H9 (cell line): ENCODE data around the gene HIRIP3. TPM values are rescaled to one million over a fixed set of nuclear protein-coding genes. Genes with fewer than 3 reads are reported as not detected.

ENCODE experiments used
- DNase-seq: peaks from one replicate; pipeline ENCODE4 v3.0.0-alpha.2; 2017
- H2AFZ ChIP-seq: one replicate; pipeline ENCODE4 v1.6.1; 2013; ENCODE audit warnings: mild to moderate bottlenecking, low read length, control low read depth, moderate library complexity
- H2AK5ac ChIP-seq: 2 replicates; pipeline ENCODE4 v1.6.1; 2013; ENCODE audit warnings: low read length, control low read depth, mixed read lengths; ENCODE audit not compliant: insufficient read length
- H2BK120ac ChIP-seq: one replicate; pipeline ENCODE4 v1.6.1; 2013; ENCODE audit warnings: low read depth, mild to moderate bottlenecking, low read length, control low read depth, inconsistent platforms; ENCODE audit not compliant: poor library complexity, severe bottlenecking
- H2BK12ac ChIP-seq: 2 replicates; pipeline ENCODE4 v1.6.1; 2013; ENCODE audit warnings: low read length, control low read depth, mixed read lengths, low read depth; ENCODE audit not compliant: insufficient read length
- H2BK15ac ChIP-seq: 2 replicates; pipeline ENCODE4 v1.6.1; 2013; ENCODE audit warnings: low read depth, low read length, control low read depth
- H2BK20ac ChIP-seq: one replicate; pipeline ENCODE4 v1.6.1; 2013; ENCODE audit warnings: low read depth, mild to moderate bottlenecking, low read length, control low read depth, inconsistent platforms; ENCODE audit not compliant: poor library complexity, severe bottlenecking
- H2BK5ac ChIP-seq: 2 replicates; pipeline ENCODE4 v1.6.1; 2013; ENCODE audit warnings: low read length, control low read depth, mixed read lengths; ENCODE audit not compliant: insufficient read length
- H3K14ac ChIP-seq: 2 replicates; pipeline ENCODE4 v1.6.1; 2013; ENCODE audit warnings: low read length, control low read depth; ENCODE audit not compliant: insufficient read depth
- H3K18ac ChIP-seq: 2 replicates; pipeline ENCODE4 v1.6.1; 2013; ENCODE audit warnings: low read depth, mild to moderate bottlenecking, mixed read lengths, low read length, control low read depth; ENCODE audit not compliant: insufficient read length
- H3K23ac ChIP-seq: 2 replicates; pipeline ENCODE4 v1.6.1; 2013; ENCODE audit warnings: low read length, control low read depth, mixed read lengths, low read depth; ENCODE audit not compliant: insufficient read length
- H3K23me2 ChIP-seq: 2 replicates; pipeline ENCODE4 v1.6.1; 2013; ENCODE audit warnings: low read depth, mild to moderate bottlenecking, mixed read lengths, low read length, control low read depth; ENCODE audit not compliant: insufficient read length, poor library complexity, severe bottlenecking
- H3K27ac ChIP-seq: 2 replicates; pipeline ENCODE4 v1.5.1; 2013; ENCODE audit warnings: low read length, control low read depth, mixed read lengths, low read depth; ENCODE audit not compliant: insufficient read length
- H3K27me3 ChIP-seq: 2 replicates; pipeline ENCODE4 v1.6.1; 2013; ENCODE audit warnings: low read length, control low read depth, inconsistent platforms; ENCODE audit not compliant: insufficient read depth
- H3K4ac ChIP-seq: 2 replicates; pipeline ENCODE4 v1.6.1; 2013; ENCODE audit warnings: low read depth, mild to moderate bottlenecking, control low read depth, inconsistent platforms, low read length, moderate library complexity
- H3K4me1 ChIP-seq: 2 replicates; pipeline ENCODE4 v1.6.1; 2013; ENCODE audit warnings: low read length, control low read depth, inconsistent platforms; ENCODE audit not compliant: insufficient read depth
- H3K4me2 ChIP-seq: 2 replicates; pipeline ENCODE4 v1.6.1; 2013; ENCODE audit warnings: low read length, control low read depth, mixed read lengths; ENCODE audit not compliant: insufficient read length, insufficient read depth
- H3K56ac ChIP-seq: 2 replicates; pipeline ENCODE4 v1.6.1; 2013; ENCODE audit warnings: low read depth, mild to moderate bottlenecking, mixed read lengths, low read length, control low read depth; ENCODE audit not compliant: insufficient read length
- H3K79me1 ChIP-seq: 2 replicates; pipeline ENCODE4 v1.6.1; 2013; ENCODE audit warnings: low read depth, mild to moderate bottlenecking, moderate library complexity, low read length, control low read depth, inconsistent platforms; ENCODE audit not compliant: insufficient read depth, poor library complexity, severe bottlenecking
- H3K79me2 ChIP-seq: 2 replicates; pipeline ENCODE4 v1.6.1; 2013; ENCODE audit warnings: low read length, control low read depth, inconsistent platforms; ENCODE audit not compliant: insufficient read depth
- H3K9ac ChIP-seq: 2 replicates; pipeline ENCODE4 v1.6.1; 2013; ENCODE audit warnings: low read length, control low read depth, mixed read lengths; ENCODE audit not compliant: insufficient read length; ENCODE audit errors: extremely low read depth
- H3K9me3 ChIP-seq: one replicate; pipeline ENCODE4 v1.6.1; 2013; ENCODE audit warnings: low read depth, low read length, inconsistent platforms; ENCODE audit not compliant: control insufficient read depth
- H3T11ph ChIP-seq: one replicate; pipeline ENCODE4 v1.6.1; 2013; ENCODE audit warnings: mild to moderate bottlenecking, low read length, control low read depth, inconsistent platforms
- H4K20me1 ChIP-seq: one replicate; pipeline ENCODE4 v1.6.1; 2013; ENCODE audit not compliant: control insufficient read depth, insufficient read length, insufficient read depth
- H4K5ac ChIP-seq: 2 replicates; pipeline ENCODE4 v1.6.1; 2013; ENCODE audit warnings: low read depth, mild to moderate bottlenecking, mixed read lengths, low read length, control low read depth; ENCODE audit not compliant: insufficient read length
- H4K8ac ChIP-seq: replicated peaks from 2 replicates; pipeline ENCODE4 v1.6.1; 2013; ENCODE audit warnings: low read length, control low read depth, mixed read lengths, low read depth; ENCODE audit not compliant: insufficient read length
- H4K91ac ChIP-seq: 2 replicates; pipeline ENCODE4 v1.6.1; 2013; ENCODE audit warnings: low read depth, mild to moderate bottlenecking, moderate library complexity, mixed read lengths, low read length, control low read depth; ENCODE audit not compliant: insufficient read length
- H3K27ac Mint-ChIP-seq, 3 experiments: 2 replicates in 2 of 3; 3 replicates in 1 of 3; pipeline ENCODE4 v1.8.0; 2020 to 2021; ENCODE audit warnings: mixed read lengths in 3 of 3, mild to moderate bottlenecking in 1 of 3, moderate library complexity in 1 of 3
- H3K27me3 Mint-ChIP-seq: 2 replicates; pipeline ENCODE4 v1.8.0; 2021; ENCODE audit warnings: low read depth, mild to moderate bottlenecking, moderate library complexity, mixed read lengths
- H3K36me3 Mint-ChIP-seq, 3 experiments: 2 replicates in 2 of 3; 3 replicates in 1 of 3; pipeline ENCODE4 v1.8.0; 2020 to 2021; ENCODE audit warnings: low read depth in 3 of 3, mixed read lengths in 3 of 3; ENCODE audit not compliant: insufficient read depth in 1 of 3
- H3K4me1 Mint-ChIP-seq, 2 experiments: 2 replicates each; pipeline ENCODE4 v1.8.0; 2020; ENCODE audit warnings: mixed read lengths in 2 of 2
- H3K4me3 Mint-ChIP-seq, 2 experiments: 2 replicates in 1 of 2; 3 replicates in 1 of 2; pipeline ENCODE4 v1.8.0; 2020 to 2021; ENCODE audit warnings: mild to moderate bottlenecking in 2 of 2, mixed read lengths in 2 of 2, moderate library complexity in 1 of 2
- H3K9me3 Mint-ChIP-seq, 2 experiments: 2 replicates in 1 of 2; 3 replicates in 1 of 2; pipeline ENCODE4 v1.8.0; 2020; ENCODE audit warnings: mild to moderate bottlenecking in 2 of 2, mixed read lengths in 2 of 2, moderate library complexity in 1 of 2
- CTCF ChIP-seq: fragments of 200-600 bp; sonication (generic); conservative IDR thresholded peaks from 3 replicates; pipeline ENCODE4 v1.8.0; 2021; ENCODE audit warnings: antibody characterized with exemption, mild to moderate bottlenecking
- WGBS: extraction: QIAGEN DNeasy Blood & Tissue Kit; methylation state at CpG from one replicate; pipeline ENCODE4 v1.1.7; 2013; ENCODE audit warnings: missing lambda C conversion rate, low lambda C conversion rate, mixed read lengths; ENCODE audit not compliant: insufficient read length; ENCODE audit errors: extremely low coverage; 5-methylcytosine and 5-hydroxymethylcytosine counted together
- total RNA-seq: library from RNA; stranded (reverse); gene quantifications from 2 replicates; pipeline ENCODE4 v1.2.1, GENCODE V29; 2021

HIRIP3 gene
- total RNA-seq, 1 experiment from 2014 or later, result 21.6 TPM

GRCh38 chr16:29986931-29987330 lies 8.5 kb downstream of the HIRIP3 start:
- H3K27me3 Mint-ChIP-seq, result no peaks in the 10 kb centered on the region; the same call in 1 of the 2 replicates

More at GRCh38 chr16:29986931-29987330, 8.5 kb downstream of the HIRIP3 start:
- Histone ChIP-seq H3K14ac (no peak overlapping the region), H3K9me3 (no peaks in the 10 kb centered on the region), H3K56ac (no peak overlapping the region), H4K8ac (no peak overlapping the region), H3K79me1 (no peaks in the 10 kb centered on the region), H2AK5ac (no peak overlapping the region), H3K27me3 (no peaks in the 10 kb centered on the region), H4K5ac (no peak overlapping the region), H2BK15ac (no peak overlapping the region), H3T11ph (no peak overlapping the region), H3K9ac (no peak overlapping the region), H2BK5ac (no peak overlapping the region), H3K23ac (no peak overlapping the region), H3K23me2 (no peaks in the 10 kb centered on the region), H2BK12ac (no peak overlapping the region), H4K20me1 (no peaks in the 10 kb centered on the region), H3K27ac (no peak overlapping the region), H2BK120ac (no peak overlapping the region), H3K4me2 (no peak overlapping the region), H4K91ac (no peak overlapping the region), H3K18ac (no peak overlapping the region), H3K4me1 (no peaks in the 10 kb centered on the region), H3K4ac (no peak overlapping the region), H3K79me2 (no peaks in the 10 kb centered on the region), H2BK20ac (no peak overlapping the region), H2AFZ (no peak overlapping the region)
- TF ChIP-seq CTCF, result no peak
- no peak overlapping the region for H3K27ac Mint-ChIP-seq
- H3K4me3 Mint-ChIP-seq, result no peak overlapping the region
- no peak for DNase-seq
- no peaks in the 10 kb centered on the region for H3K9me3 Mint-ChIP-seq
- H3K36me3 Mint-ChIP-seq, result peaks cover 39 to 78% (median 75%) of the 10 kb centered on the region in 3 experiments
- H3K4me1 Mint-ChIP-seq, result no peaks in the 10 kb centered on the region
- WGBS, result no CpG with 5 or more reads among the region's 5 CpGs
